ENCODE results near the gene CSGALNACT2.

Gene CSGALNACT2

DNA sequence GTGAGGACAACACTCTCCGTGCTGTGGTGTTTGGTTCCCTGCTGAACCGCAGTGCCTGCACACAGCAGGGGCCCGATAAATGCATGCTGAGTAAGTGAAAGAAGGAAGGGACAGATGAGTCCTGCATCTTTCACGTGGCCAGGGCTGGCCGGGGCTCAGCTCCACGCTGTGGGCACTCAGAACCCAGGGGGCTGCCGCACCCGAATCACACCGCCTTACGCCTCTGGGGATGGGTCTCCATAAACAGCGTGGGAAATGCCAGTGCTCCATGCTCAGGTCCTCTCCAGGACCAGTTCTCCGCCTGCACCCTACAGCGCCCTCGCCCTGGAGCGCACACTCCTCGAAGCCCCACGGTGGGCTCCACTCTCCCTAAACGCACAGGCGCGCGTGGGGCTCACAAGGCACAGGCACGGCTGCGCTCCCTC lies 90.5 kb downstream of the CSGALNACT2 start:
- DNase-seq (ENCODE audit: low read depth), result no peak

DNA sequence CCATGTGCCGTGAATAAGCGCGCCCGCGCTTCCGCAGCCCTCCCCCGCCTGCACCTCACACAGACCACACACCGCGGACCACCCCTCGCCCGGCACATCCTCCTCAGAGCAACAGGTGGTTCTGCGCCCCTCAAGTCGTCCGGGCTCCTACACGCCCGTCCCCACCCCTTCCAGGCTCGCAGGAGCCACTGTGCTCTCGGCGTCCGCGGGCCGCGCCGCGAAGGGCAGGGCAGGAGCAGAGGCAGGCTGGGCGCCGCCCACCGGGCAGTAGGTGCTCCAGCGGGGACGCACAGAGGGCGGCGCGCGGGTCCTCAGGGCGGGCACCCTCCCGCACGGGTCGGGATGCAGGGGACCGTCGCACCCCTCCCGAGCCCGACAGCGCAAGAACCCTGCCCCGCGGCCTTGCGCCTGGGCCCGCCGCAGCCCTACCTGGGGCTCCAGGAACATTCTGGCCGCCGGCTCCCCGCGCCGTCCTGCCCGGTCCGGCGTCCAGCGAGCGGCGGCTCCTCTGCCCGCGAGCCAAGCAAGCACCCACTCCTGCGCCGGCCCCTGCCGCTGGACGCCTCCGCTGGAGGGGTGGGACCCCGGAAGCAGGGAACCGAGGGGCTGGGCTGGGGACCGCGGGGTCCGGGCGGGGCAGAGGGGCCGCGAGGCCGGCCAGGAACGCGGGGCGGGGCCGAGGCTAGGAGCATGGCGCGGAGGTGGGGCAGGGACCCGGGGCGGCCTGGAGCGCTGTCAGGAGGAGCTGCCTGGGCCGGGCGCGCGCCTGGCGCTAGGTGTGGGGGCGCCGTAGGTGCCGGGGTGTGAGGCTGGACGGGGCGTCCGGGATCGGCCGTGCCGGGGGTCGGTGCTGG lies 91.2 kb downstream of the CSGALNACT2 start:
- no peak for DNase-seq (ENCODE audit: low read depth)

DNA sequence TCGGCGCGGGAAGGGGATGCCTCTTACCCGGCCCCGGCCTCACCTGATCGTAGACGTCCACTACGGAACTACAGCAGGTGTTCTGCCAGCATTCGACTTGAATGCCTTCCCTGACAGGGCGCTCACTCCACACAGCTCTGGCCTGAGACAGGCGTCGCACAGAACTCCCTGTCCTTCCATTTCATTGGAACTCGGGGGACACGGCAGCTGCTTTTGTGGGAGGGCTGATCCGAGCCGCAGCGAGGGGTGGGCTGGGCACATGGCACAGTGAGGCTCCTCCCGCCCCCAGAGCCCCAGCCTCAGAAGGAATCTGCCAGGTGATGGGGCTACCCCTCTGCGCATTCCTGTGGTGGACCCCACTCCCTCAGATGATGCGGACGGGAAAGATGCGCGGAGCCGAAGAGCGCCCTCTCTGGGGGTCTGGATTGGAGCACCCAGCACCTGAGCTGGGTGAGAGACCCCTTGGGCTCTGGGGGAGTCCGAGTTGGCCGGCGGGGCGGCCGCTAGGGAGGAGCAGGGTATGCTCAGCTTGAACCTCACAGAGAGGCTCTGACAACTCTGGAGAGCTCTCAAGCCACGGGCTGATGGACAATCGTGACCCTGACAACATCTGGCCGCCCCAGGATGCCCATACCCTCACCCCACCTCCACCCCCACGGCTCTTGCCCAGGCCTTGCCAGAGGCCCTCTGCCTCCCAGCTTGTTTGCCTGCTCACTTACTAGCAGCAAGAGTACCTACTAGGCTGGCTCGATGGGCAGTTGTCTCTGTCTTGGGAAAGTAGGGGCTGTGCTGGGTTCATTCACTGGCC lies 92.1 kb downstream of the CSGALNACT2 start:
- DNase-seq (ENCODE audit: low read depth), result no peak

DNA sequence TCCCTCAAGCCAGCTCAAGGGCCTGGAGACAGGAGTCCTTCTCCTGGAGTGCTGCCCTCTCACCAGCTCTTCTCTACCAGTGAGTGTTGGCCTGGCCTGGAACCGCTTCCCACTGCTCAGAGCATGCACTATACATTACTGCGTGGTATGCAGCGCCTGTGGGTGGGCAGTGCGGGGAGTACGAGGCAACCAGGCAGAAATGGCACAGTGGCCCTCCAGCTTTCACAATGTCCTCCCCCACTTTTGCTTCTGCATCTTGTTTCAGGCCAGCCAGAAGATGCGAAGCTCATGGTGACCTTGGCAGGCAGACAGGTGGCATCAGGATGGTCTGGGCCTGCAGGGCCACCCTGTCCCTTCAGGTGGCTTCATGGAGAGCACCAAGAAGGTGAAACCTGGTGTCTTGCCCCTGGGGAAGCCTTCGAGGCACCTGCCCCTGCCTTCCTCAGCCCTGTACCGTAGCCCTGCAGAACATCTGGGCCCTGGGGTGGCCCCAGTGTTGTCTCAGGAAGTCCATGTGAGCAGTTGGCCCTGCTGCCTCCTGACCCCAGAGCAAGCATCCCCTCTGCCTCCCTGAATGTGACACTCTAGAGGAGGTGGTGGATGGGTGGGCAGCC lies 92.8 kb downstream of the CSGALNACT2 start:
- no peak for DNase-seq (ENCODE audit: low read depth)

DNA sequence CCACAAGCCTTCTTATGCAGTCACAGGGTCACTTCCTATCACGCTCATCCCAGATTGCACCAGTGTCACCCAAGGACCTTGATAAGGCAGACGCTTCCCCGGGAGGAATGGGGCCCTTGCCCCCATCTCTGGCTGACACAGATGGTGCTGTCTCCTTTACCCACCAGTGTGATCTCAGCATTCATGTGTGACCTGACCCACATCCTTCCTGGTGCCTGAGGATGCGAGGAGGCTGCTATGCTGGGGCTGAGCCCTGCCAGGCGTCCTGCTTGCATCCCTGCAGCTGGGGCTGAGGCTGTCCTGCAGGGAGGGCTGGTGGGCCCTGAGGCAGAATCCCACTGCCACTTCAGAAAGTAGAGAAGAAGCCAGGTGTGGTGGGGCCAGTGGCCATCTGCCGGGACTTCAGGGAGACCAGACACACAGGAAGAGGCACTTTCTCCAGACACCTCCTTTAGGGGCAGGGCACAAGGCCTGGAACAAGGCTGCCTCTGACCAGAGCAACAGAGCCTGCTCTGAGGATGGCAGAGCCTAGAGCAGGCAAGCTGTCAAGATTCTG lies 93.4 kb downstream of the CSGALNACT2 start:
- no peak for DNase-seq (ENCODE audit: low read depth)

DNA sequence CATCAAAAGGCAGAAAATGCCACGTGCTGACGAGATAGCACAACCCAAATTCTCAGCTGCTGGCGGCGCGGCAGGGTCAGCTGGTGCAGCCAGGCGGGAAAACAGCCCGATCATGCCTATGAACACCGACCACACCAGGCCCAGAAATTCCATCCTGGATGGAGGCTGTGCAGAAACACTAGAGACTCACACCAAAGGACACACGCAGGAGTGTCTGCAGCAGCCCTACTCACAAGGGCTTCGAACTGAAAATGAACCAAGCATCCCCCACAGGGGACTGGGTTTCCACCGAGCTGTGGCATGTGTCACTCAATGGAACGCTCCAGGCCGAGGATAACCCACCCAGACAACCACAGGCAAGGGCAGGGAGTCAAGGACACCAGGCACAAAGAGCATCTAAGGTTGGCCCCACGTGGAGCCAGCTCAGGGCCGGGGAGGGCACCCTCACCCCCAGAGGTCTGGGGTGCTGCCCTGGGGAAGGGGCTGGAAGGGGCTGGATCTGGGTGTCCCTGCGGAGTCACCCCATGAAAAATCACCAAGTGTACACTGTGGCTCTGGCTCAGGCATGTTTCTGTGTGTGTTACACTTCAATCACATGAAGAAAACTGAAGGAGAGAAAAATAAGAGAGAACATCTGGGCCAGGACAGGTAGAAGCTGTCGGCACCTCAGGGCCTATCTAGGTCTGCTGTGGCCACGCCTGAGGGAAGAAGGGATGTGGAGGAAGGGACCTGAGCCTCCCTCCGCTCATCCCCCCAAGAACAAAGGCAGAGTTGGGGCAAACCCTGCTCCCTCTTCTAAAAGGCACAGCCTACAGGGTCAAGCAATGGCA lies 95.6 kb downstream of the CSGALNACT2 start:
- no peak for DNase-seq (ENCODE audit: low read depth)

DNA sequence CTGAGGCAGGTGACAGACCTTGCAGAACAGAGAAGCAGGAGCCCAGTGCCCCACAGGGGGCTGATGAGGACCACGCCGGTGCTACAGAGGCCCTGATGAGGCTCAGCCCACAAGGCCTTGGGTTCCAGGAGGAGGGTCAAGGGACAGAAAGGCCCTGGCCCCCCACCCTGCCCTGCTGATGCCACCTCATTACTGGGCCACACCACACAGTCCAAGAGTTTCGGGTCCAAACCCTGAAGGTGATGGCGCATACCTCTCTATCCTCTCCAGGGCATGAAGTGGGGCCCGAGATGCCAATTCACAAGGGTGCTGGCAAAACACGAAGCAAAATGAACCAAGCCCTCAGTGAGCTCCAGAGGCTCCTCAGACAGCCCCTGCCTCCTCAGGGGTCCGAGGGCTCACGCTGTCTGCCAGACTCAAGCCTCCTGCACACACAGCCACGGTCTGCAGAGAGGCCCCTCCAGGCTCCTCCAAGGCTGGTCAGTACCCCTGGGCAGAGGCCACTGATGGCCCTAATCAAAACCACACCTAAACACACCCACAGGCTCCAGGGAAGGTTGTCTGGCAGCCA lies 96.3 kb downstream of the CSGALNACT2 start:
- DNase-seq (ENCODE audit: low read depth), result no peak
